ENCODE results near the gene ZBTB32.
A peak's percentile ranks its signal among the peaks of the same experiment; 100 is the strongest.

ZBTB32 gene

DNA sequence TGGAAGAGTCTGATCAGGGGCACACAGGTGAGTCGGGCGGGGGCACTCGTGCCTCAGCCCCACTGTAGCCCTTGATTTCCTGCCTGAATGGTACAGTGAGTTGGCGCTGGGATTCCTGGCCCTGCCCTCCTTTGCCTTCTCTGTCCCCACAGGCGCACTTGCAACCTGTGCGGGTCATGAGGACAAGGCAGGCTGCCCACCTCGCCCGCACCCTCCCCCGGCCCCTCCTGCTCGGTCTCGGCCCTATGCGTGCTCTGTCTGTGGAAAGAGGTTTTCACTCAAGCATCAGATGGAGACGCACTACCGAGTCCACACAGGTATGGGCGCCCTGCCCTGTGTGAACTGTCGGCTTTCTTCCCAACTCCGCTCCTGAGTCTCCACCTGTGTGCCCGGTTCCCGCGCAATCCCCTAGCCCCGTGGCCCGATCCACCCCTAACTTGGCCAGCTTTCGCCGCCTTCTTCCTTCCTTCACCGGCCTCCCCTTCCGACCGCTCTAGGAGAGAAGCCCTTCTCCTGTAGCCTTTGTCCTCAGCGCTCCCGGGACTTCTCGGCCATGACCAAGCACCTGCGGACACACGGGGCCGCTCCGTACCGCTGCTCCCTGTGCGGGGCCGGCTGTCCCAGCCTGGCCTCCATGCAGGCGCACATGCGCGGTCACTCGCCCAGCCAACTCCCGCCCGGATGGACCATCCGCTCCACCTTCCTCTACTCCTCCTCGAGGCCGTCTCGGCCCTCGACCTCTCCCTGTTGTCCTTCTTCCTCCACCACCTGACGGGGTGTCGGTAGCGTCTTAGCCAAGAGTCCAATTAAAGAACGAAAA is 11.8 kb downstream of the ZBTB32 start:
- Histone ChIP-seq H2AK5ac (ENCODE audit: low read length, severe bottlenecking) (no peak overlapping the region), H3K9me3 (ENCODE audit: control insufficient read depth, low read length) (no peaks in the 10 kb centered on the region), H4K91ac (ENCODE audit: low read length) (peak overlapping the region; percentile 60), H3K36me3 (ENCODE audit: control insufficient read depth in 1 of 2, insufficient read depth in 2 of 2, low read depth in 1 of 2, low read length in 2 of 2) (peaks cover 9 to 17% of the 10 kb centered on the region in 2 experiments), H2AFZ (ENCODE audit: low read depth, low read length) (peak overlapping the region; percentile 93), H3K4me2 (ENCODE audit: low read length, poor library complexity, severe bottlenecking) (peak overlapping the region; percentile 98), H3K9ac (ENCODE audit: low read length) (peak overlapping the region; percentile 87), H3K23ac (ENCODE audit: low read length in 2 of 2) (peak overlapping the region in 1 of 2 experiments; percentile 63), H2BK12ac (ENCODE audit: low read length in 2 of 2) (peak overlapping the region in 1 of 2 experiments; percentile 45), H3K18ac (ENCODE audit: low read depth in 1 of 2, low read length in 2 of 2) (peak overlapping the region; percentile 69 to 78), H2BK15ac (ENCODE audit: low read depth, poor library complexity, severe bottlenecking) (no peak overlapping the region), H3K4ac (ENCODE audit: low read depth in 1 of 2, low read length in 2 of 2) (peak overlapping the region; percentile 73 to 78), H4K8ac (ENCODE audit: low read length) (peak overlapping the region; percentile 94), H2BK5ac (ENCODE audit: low read depth, low read length, poor library complexity, severe bottlenecking) (no peak overlapping the region), H2BK120ac (ENCODE audit: low read depth, low read length) (no peak overlapping the region), H3K27ac (ENCODE audit: low read length, poor library complexity, severe bottlenecking) (peak overlapping the region; percentile 75), H3K79me1 (replicated peaks; ENCODE audit: low read length, poor library complexity, severe bottlenecking) (peaks cover 21% of the 10 kb centered on the region), H3K4me1 (ENCODE audit: control insufficient read depth, insufficient read depth, low read depth, low read length) (peaks cover 23% of the 10 kb centered on the region), H3K27me3 (ENCODE audit: control insufficient read depth in 1 of 2, insufficient read depth in 1 of 2, low read length in 2 of 2) (peaks cover 0 to 23% of the 10 kb centered on the region in 2 experiments), H3K4me3 (ENCODE audit: insufficient read depth in 1 of 2, low read depth in 1 of 2, low read length in 2 of 2) (peak overlapping the region; percentile 70 to 97), H3K14ac (ENCODE audit: low read length in 2 of 2) (peak overlapping the region in 1 of 2 experiments; percentile 70)
- DNase-seq: no peak
- 7% methylated on average over 52 of the region's 52 CpGs for WGBS

DNA sequence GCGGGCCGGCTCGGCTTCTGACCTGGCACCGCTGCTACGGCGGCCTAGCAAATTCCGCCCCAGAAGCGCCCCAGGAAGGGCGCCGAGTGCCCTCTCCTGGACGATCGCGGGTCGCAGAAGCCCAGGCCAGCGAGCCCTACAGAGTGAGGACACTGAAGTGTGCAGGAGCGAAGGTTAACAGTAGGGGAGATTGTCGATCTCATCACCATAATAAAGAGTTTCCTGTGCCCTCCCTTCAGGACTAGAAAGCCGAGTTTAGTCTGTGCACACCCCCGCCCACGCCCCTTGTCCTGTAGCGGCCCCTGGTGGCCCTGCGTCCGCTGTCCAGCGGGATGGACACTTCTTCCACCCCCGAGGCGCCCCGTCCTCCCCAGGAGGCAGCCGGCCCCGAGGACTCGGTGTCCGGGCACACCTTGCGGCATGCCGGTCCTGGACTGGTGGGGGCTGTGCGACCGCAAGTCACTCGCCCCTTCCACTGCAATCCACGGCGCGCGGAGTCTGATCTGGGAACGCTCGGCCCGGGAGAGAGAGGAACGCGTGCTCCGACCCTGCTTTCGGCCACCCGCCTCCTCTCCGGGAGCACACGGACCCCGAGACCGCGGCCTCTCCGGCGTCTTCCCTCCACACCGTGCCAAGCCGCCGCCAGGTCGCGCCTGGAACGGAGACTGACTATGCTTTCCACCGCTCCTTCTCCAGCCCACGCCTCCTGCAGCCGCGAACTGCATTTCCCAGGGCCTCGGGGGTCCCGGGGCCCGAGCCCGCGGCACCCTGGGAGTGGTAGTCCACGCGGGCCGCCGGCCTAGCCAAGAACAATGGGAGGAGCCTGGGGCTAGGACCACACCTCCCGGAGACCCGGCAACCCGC is 12.7 kb downstream of the ZBTB32 start:
- H3K9ac ChIP-seq (ENCODE audit: low read length): peak overlapping the region; percentile 87
- H2BK5ac ChIP-seq (ENCODE audit: low read depth, low read length, poor library complexity, severe bottlenecking): no peak overlapping the region
- peak overlapping the region; percentile 75 for H3K27ac ChIP-seq (ENCODE audit: low read length, poor library complexity, severe bottlenecking)
- peak overlapping the region; percentile 78 for H2BK15ac ChIP-seq (ENCODE audit: low read depth, poor library complexity, severe bottlenecking)
- H2BK12ac ChIP-seq (ENCODE audit: low read length in 2 of 2): peak overlapping the region in 1 of 2 experiments; percentile 95
- H3K36me3 ChIP-seq (ENCODE audit: control insufficient read depth in 1 of 2, insufficient read depth in 2 of 2, low read depth in 1 of 2, low read length in 2 of 2): peaks cover 15 to 26% of the 10 kb centered on the region in 2 experiments
- DNase-seq: peak; percentile 97
- H2AFZ ChIP-seq (ENCODE audit: low read depth, low read length): peak overlapping the region; percentile 100
- peak overlapping the region; percentile 98 for H3K4me2 ChIP-seq (ENCODE audit: low read length, poor library complexity, severe bottlenecking)
- peaks cover 0 to 23% of the 10 kb centered on the region in 2 experiments for H3K27me3 ChIP-seq (ENCODE audit: control insufficient read depth in 1 of 2, insufficient read depth in 1 of 2, low read length in 2 of 2)
- no peak overlapping the region for H2BK120ac ChIP-seq (ENCODE audit: low read depth, low read length)
- no peaks in the 10 kb centered on the region for H3K9me3 ChIP-seq (ENCODE audit: control insufficient read depth, low read length)
- peak overlapping the region; percentile 78 to 79 for H3K4ac ChIP-seq (ENCODE audit: low read depth in 1 of 2, low read length in 2 of 2)
- H3K4me3 ChIP-seq (ENCODE audit: insufficient read depth in 1 of 2, low read depth in 1 of 2, low read length in 2 of 2): peak overlapping the region; percentile 70 to 97
- H3K18ac ChIP-seq (ENCODE audit: low read depth in 1 of 2, low read length in 2 of 2): peak overlapping the region; percentile 69 to 96
- peak overlapping the region in 1 of 2 experiments; percentile 98 for H3K14ac ChIP-seq (ENCODE audit: low read length in 2 of 2)
- peak overlapping the region in 1 of 2 experiments; percentile 77 for H3K23ac ChIP-seq (ENCODE audit: low read length in 2 of 2)
- peak overlapping the region; percentile 94 for H4K8ac ChIP-seq (ENCODE audit: low read length)
- peak overlapping the region; percentile 60 for H4K91ac ChIP-seq (ENCODE audit: low read length)
- WGBS: under 1% methylated on average over 62 of the region's 77 CpGs
- peaks cover 23% of the 10 kb centered on the region for H3K4me1 ChIP-seq (ENCODE audit: control insufficient read depth, insufficient read depth, low read depth, low read length)
- no peak overlapping the region for H2AK5ac ChIP-seq (ENCODE audit: low read length, severe bottlenecking)
- H3K79me1 ChIP-seq (replicated peaks; ENCODE audit: low read length, poor library complexity, severe bottlenecking): peaks cover 24% of the 10 kb centered on the region

DNA sequence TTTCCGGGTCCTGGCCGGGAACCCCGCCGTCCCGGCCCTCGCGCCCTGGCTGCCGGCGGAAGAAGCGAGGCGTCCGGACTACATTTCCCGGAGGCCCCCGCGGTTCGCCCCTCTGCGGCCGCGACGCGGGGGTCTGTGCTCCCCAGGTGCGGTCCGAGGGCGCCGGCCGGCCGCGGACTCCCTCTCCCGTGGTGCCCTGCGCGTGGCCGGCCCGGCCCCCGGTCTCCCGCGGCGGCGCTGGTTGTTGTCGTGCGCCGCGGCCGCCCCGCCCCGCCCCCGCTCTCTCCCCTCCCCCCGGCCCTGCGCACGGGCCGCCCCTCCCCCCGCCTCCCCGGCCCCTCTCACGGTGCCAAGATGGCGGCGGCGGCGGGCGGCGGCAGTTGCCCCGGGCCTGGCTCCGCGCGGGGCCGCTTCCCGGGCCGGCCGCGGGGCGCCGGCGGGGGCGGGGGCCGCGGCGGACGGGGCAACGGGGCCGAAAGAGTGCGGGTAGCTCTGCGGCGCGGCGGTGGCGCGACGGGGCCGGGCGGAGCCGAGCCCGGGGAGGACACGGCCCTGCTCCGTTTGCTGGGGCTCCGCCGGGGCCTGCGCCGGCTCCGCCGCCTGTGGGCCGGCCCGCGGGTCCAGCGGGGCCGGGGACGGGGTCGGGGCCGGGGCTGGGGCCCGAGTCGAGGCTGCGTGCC is 13.4 kb downstream of the ZBTB32 start, which contains the start of gene KMT2B:
TSS of gene KMT2B (plus strand) at position 339 of the 680 bp plus-strand sequence. CDS start at position 355, 16 bp downstream.
- Histone ChIP-seq H3K27ac (ENCODE audit: low read length, poor library complexity, severe bottlenecking) (peak within 1 kb of the TSS; percentile 75), H2BK15ac (ENCODE audit: low read depth, poor library complexity, severe bottlenecking) (peak within 1 kb of the TSS; percentile 95), H3K4me3 (ENCODE audit: insufficient read depth in 1 of 2, low read depth in 1 of 2, low read length in 2 of 2) (peak within 1 kb of the TSS; percentile 85 to 97), H3K14ac (ENCODE audit: low read length in 2 of 2) (peak within 1 kb of the TSS; percentile 63 to 98), H3K79me1 (replicated peaks; ENCODE audit: low read length, poor library complexity, severe bottlenecking) (peaks cover 32% of the 10 kb centered on the region), H3K36me3 (ENCODE audit: control insufficient read depth in 1 of 2, insufficient read depth in 2 of 2, low read depth in 1 of 2, low read length in 2 of 2) (peaks cover 23 to 34% of the 10 kb centered on the region in 2 experiments), H2AFZ (ENCODE audit: low read depth, low read length) (peak within 1 kb of the TSS; percentile 100), H3K9me3 (ENCODE audit: control insufficient read depth, low read length) (no peaks in the 10 kb centered on the region), H2BK5ac (ENCODE audit: low read depth, low read length, poor library complexity, severe bottlenecking) (no peak within 1 kb of the TSS), H3K4me1 (ENCODE audit: control insufficient read depth, insufficient read depth, low read depth, low read length) (peaks cover 23% of the 10 kb centered on the region), H3K23ac (ENCODE audit: low read length in 2 of 2) (peak within 1 kb of the TSS in 1 of 2 experiments; percentile 97), H2BK12ac (ENCODE audit: low read length in 2 of 2) (peak within 1 kb of the TSS in 1 of 2 experiments; percentile 95), H3K4me2 (ENCODE audit: low read length, poor library complexity, severe bottlenecking) (peak within 1 kb of the TSS; percentile 98), H3K27me3 (ENCODE audit: control insufficient read depth in 1 of 2, insufficient read depth in 1 of 2, low read length in 2 of 2) (peaks cover 0 to 21% of the 10 kb centered on the region in 2 experiments), H2BK120ac (ENCODE audit: low read depth, low read length) (peak within 1 kb of the TSS; percentile 89), H3K9ac (ENCODE audit: low read length) (peak within 1 kb of the TSS; percentile 92), H4K91ac (ENCODE audit: low read length) (no peak within 1 kb of the TSS), H4K8ac (ENCODE audit: low read length) (no peak within 1 kb of the TSS), H2AK5ac (ENCODE audit: low read length, severe bottlenecking) (no peak within 1 kb of the TSS), H3K18ac (ENCODE audit: low read depth in 1 of 2, low read length in 2 of 2) (peak within 1 kb of the TSS; percentile 84 to 96), H3K4ac (ENCODE audit: low read depth in 1 of 2, low read length in 2 of 2) (peak within 1 kb of the TSS in 1 of 2 experiments; percentile 86)
- WGBS: 2% methylated on average over 11 of the region's 109 CpGs
- DNase-seq: no peak

Measured in mesenchymal stem cell (in vitro differentiated cells and primary cell).